ENCODE results near the gene GOLGA6A. TPM values are rescaled to one million over a fixed set of nuclear protein-coding genes. Genes with fewer than 3 reads are reported as not detected.
A peak's percentile ranks its signal among the peaks of the same experiment; 100 is the strongest.

The GOLGA6A gene
- total RNA-seq, 6 donors from 2014 or later: 0.30 TPM; not detected in 5

GRCh38 chr15:74036271-74037170 lies 45.8 kb downstream of the GOLGA6A start:
- Histone ChIP-seq H3K9me3 (no peaks in the 10 kb centered on the region), H3K36me3 (peaks cover 15 to 75% (median 55%) of the 10 kb centered on the region in 4 donors), H3K27ac (peak overlapping the region in 3 of 4 donors; percentile 17 to 44 (median 19)), H3K4me3 (no peak overlapping the region), H3K4me1 (peaks cover 17 to 38% (median 33%) of the 10 kb centered on the region in 4 donors), H3K27me3 (no peaks in the 10 kb centered on the region)
- peak in 1 of 2 donors; percentile 24 for ATAC-seq (ENCODE audit: low FRiP score in 2 of 2)
- WGBS, 2 donors: 77 to 80% methylated on average over 21 of the region's 21 CpGs
- peak in 1 of 2 donors; percentile 57 for DNase-seq
- TF ChIP-seq CTCF (IDR thresholded peaks at IDR 0.05) (peak in 5 of 6 experiments; percentile 21 to 55 (median 34)), EP300 (IDR thresholded peaks at IDR 0.05) (no peak), POLR2A (IDR thresholded peaks at IDR 0.05) (no peak)

GRCh38 chr15:74035121-74036017 lies 47.0 kb downstream of the GOLGA6A start:
- Histone ChIP-seq H3K27me3 (no peaks in the 10 kb centered on the region), H3K27ac (peak overlapping the region in 1 of 4 donors; percentile 44), H3K4me3 (no peak overlapping the region), H3K9me3 (no peaks in the 10 kb centered on the region), H3K36me3 (peaks cover 15 to 74% (median 53%) of the 10 kb centered on the region in 4 donors), H3K4me1 (peaks cover 10 to 34% (median 28%) of the 10 kb centered on the region in 4 donors)
- TF ChIP-seq POLR2A (IDR thresholded peaks at IDR 0.05) (no peak), EP300 (IDR thresholded peaks at IDR 0.05) (no peak)
- ATAC-seq (ENCODE audit: low FRiP score in 2 of 2) (no peak), DNase-seq (peak in 1 of 2 donors; percentile 71)
- WGBS, 2 donors: 89 to 90% methylated on average over 27 to 28 of the region's 28 CpGs

GRCh38 chr15:74034206-74034755 lies 48.1 kb downstream of the GOLGA6A start:
- Histone ChIP-seq H3K9me3 (no peaks in the 10 kb centered on the region), H3K27ac (peak overlapping the region in 1 of 4 donors; percentile 13), H3K36me3 (peaks cover 15 to 83% (median 57%) of the 10 kb centered on the region in 4 donors), H3K4me1 (peaks cover 7 to 26% (median 22%) of the 10 kb centered on the region in 4 donors), H3K27me3 (no peaks in the 10 kb centered on the region), H3K4me3 (no peak overlapping the region)
- ATAC-seq (ENCODE audit: low FRiP score in 2 of 2) (no peak), DNase-seq (no peak)
- 83 to 88% methylated on average over 10 of the region's 10 CpGs for WGBS, 2 donors
- TF ChIP-seq EP300 (IDR thresholded peaks at IDR 0.05): no peak
- TF ChIP-seq CTCF (IDR thresholded peaks at IDR 0.05): no peak
- no peak for TF ChIP-seq POLR2A (IDR thresholded peaks at IDR 0.05)
- TF ChIP-seq POLR2AphosphoS5 (IDR thresholded peaks at IDR 0.05): no peak

- DNase-seq: peak in 1 of 2 donors; percentile 18
- Histone ChIP-seq H3K9me3 (no peaks in the 10 kb centered on the region), H3K4me1 (peaks cover under 1 to 22% (median 12%) of the 10 kb centered on the region in 4 donors), H3K4me3 (no peak overlapping the region), H3K27ac (peak overlapping the region in 3 of 4 donors; percentile 28 to 62 (median 52)), H3K27me3 (no peaks in the 10 kb centered on the region), H3K36me3 (peaks cover 15 to 85% (median 57%) of the 10 kb centered on the region in 4 donors)
- 82 to 86% methylated on average over 8 to 16 of the region's 16 CpGs for WGBS, 2 donors
- ATAC-seq (ENCODE audit: low FRiP score in 2 of 2): no peak
- no peak for TF ChIP-seq CTCF (IDR thresholded peaks at IDR 0.05)
- TF ChIP-seq POLR2AphosphoS5 (IDR thresholded peaks at IDR 0.05): no peak
- no peak for TF ChIP-seq EP300 (IDR thresholded peaks at IDR 0.05)
- no peak for TF ChIP-seq POLR2A (IDR thresholded peaks at IDR 0.05)
Observed at GRCh38 chr15:74032606-74033561, 49.5 kb downstream of the GOLGA6A start.

All from upper lobe of left lung (tissue), 6 donors.